Stimulated activated CD8-positive, alpha-beta memory T cell treated with anti-CD3 and anti-CD28 coated beads, Interleukin-2, amount 100 ng/mL, for 1 hour (primary cell): ENCODE data around the gene OPA1.

Source experiments
- DNase-seq, 2 donors: peaks; one replicate each; pipeline ENCODE4 v3.0.0-alpha.2; 2020; ENCODE audit warnings: low read depth in 2 of 2

Gene OPA1

GRCh38 chr3:193735850-193736249 lies 142.8 kb downstream of the OPA1 start:
- no peak for DNase-seq

GRCh38 chr3:193736616-193737015 lies 143.6 kb downstream of the OPA1 start:
- DNase-seq, result no peak

- no peak for DNase-seq
Observed at GRCh38 chr3:193737191-193737751, 144.3 kb downstream of the OPA1 start.

GRCh38 chr3:193742628-193743027 lies 149.6 kb downstream of the OPA1 start:
- no peak for DNase-seq

GRCh38 chr3:193743702-193744047 lies 150.7 kb downstream of the OPA1 start:
- no peak for DNase-seq

GRCh38 chr3:193744048-193744821 lies 151.2 kb downstream of the OPA1 start:
- DNase-seq, result no peak

- no peak for DNase-seq
Observed at GRCh38 chr3:193744822-193745684, 152.0 kb downstream of the OPA1 start.

- DNase-seq, result no peak
Observed at GRCh38 chr3:193746832-193747231, 153.8 kb downstream of the OPA1 start.
